ENCODE results near the gene PROM1. TPM values are rescaled to one million over a fixed set of nuclear protein-coding genes. Genes with fewer than 3 reads are reported as not detected.
A peak's percentile ranks its signal among the peaks of the same experiment; 100 is the strongest.

Gene PROM1
- total and polyA plus RNA-seq, 8 donors: 3.5 to 124 (median 12.3) TPM

DNA sequence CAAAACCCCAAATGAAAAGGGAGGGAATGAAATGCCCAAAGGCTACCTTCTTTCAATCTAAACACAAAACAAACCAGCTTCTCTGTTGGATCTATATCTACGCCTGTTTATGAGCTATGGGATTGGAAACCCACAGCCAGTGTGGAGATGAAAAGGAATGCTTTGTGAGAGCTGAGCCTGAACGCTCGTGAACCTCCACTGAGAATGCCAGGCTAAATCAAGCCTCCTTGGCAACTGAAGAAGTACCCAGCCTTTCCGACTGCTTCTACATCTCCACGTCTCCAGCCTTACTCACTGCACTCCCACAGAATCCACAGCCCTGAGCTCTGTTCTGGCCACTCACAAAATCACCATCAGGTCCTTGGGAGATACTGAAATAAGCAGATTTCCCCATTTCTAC lies 31.8 kb downstream of the PROM1 start:
- no peak overlapping the region for H3K4me3 ChIP-seq
- H3K4me1 ChIP-seq: peaks cover 0 to 14% (median 3%) of the 10 kb centered on the region in 4 donors
- H3K9me3 ChIP-seq: no peaks in the 10 kb centered on the region
- TF ChIP-seq POLR2AphosphoS5 (IDR thresholded peaks at IDR 0.05) (no peak), EP300 (IDR thresholded peaks at IDR 0.05) (no peak), POLR2A (IDR thresholded peaks at IDR 0.05) (no peak)
- TF ChIP-seq, protein P1, sequence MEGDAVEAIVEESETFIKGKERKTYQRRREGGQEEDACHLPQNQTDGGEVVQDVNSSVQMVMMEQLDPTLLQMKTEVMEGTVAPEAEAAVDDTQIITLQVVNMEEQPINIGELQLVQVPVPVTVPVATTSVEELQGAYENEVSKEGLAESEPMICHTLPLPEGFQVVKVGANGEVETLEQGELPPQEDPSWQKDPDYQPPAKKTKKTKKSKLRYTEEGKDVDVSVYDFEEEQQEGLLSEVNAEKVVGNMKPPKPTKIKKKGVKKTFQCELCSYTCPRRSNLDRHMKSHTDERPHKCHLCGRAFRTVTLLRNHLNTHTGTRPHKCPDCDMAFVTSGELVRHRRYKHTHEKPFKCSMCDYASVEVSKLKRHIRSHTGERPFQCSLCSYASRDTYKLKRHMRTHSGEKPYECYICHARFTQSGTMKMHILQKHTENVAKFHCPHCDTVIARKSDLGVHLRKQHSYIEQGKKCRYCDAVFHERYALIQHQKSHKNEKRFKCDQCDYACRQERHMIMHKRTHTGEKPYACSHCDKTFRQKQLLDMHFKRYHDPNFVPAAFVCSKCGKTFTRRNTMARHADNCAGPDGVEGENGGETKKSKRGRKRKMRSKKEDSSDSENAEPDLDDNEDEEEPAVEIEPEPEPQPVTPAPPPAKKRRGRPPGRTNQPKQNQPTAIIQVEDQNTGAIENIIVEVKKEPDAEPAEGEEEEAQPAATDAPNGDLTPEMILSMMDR (IDR thresholded peaks at IDR 0.05): no peak
- 77 to 89% (median 84%) methylated on average over 5 of the region's 5 CpGs for WGBS, 5 donors
- peak overlapping the region in 2 of 5 donors; percentile 13 to 56 for H3K27ac ChIP-seq
- intact Hi-C loops (cut with DNase I; ENCODE audit: low total_unique reads): no loop called here
- DNase-seq: no peak
- no peaks in the 10 kb centered on the region for H3K36me3 ChIP-seq
- H3K27me3 ChIP-seq: no peaks in the 10 kb centered on the region

DNA sequence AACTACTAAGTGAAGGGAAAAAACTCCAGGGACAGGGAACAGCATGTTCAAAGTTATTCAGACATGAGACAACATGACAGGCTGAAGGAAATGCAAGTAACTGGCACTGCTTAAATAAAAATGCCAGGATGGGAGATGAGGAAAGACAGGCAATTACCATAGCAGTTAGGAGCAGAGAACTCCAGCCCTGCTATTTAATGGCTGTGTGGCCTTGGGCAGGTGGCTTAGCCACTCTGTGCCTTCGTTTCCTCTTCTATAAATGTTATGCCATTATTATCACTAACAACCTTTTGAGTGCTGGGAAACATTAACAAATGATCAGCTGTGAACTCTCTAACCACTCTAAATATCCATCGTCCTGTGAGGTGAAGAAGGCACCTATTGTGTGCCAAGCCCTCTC lies 32.7 kb downstream of the PROM1 start:
- Histone ChIP-seq H3K27ac (peak overlapping the region in 2 of 5 donors; percentile 13 to 15), H3K4me3 (no peak overlapping the region), H3K36me3 (no peaks in the 10 kb centered on the region), H3K4me1 (peaks cover 0 to 5% (median 2%) of the 10 kb centered on the region in 4 donors), H3K27me3 (no peaks in the 10 kb centered on the region), H3K9me3 (no peaks in the 10 kb centered on the region)
- TF ChIP-seq POLR2A (IDR thresholded peaks at IDR 0.05) (no peak), POLR2AphosphoS5 (IDR thresholded peaks at IDR 0.05) (no peak), EP300 (IDR thresholded peaks at IDR 0.05) (no peak)
- TF ChIP-seq, protein P1 (IDR thresholded peaks at IDR 0.05): no peak
- intact Hi-C loops (cut with DNase I; ENCODE audit: low total_unique reads): no loop called here
- DNase-seq: no peak
- WGBS, 5 donors: 78 to 92% (median 83%) methylated on average over 2 of the region's 2 CpGs

DNA sequence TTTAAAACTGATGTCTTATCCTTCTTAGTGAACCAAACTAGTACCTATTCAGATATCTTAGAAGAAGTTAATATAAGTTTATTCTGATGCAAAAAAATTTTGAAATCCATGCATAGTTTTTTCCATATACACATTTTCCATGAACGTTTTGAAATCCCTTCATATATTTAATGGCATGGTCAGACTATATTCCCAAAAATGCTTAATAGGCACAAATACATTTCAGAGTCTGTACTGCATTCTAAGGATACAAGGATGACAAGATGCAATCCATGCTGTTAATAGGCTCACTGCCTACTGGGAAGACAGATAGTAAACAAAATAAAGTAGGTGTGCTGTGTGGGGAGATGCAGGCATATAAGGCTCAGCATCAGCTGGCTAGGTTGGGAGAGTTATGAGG lies 33.2 kb downstream of the PROM1 start:
- H3K27me3 ChIP-seq: no peaks in the 10 kb centered on the region
- no peak for TF ChIP-seq POLR2A (IDR thresholded peaks at IDR 0.05)
- no peak for TF ChIP-seq EP300 (IDR thresholded peaks at IDR 0.05)
- TF ChIP-seq POLR2AphosphoS5 (IDR thresholded peaks at IDR 0.05): no peak
- TF ChIP-seq, protein P1 (IDR thresholded peaks at IDR 0.05): no peak
- 47 to 59% (median 53%) methylated on average over 1 of the region's 1 CpG for WGBS, 5 donors

DNA sequence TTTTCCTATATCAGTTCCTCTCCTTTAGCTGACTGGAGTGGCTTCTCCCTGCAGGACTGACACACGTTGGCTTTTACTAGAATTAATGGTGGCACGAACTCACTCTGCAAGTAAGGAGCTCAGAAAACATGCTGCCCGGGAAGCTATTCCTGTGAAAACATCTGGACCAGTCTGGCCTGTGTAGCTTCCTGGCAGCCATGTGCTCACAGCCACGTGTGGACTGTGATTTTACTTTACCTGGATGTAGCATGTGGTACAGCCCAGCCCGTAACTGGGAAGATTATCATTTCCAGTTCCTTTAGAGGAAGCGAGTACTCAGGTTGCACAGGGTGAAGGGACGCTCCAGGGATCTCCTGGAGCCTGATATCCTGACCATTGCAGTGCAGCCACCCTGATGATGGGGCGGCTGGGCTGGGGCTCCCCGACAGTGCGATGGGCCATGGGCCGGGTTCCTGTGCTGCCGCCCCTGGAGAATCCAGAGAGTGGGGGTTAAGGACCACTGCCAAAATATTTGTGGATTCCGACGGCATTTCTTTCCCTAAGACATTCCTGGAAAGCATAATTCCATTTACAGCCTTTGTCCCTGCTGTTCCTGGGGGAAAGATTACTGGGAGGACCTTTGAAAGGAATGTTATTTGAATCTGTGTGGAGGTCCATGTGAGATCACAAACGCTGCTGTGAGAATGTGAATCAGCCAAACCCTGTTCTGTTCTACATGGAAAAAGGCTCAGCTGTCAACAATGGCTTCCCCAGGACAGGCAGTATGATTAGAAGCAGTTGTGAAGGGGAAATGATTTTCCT lies 35.0 kb downstream of the PROM1 start:
- 63 to 77% (median 70%) methylated on average over 13 to 15 of the region's 15 CpGs for WGBS, 5 donors
- TF ChIP-seq, protein P1 (IDR thresholded peaks at IDR 0.05): no peak
- TF ChIP-seq POLR2A (IDR thresholded peaks at IDR 0.05) (no peak), EP300 (IDR thresholded peaks at IDR 0.05) (no peak), POLR2AphosphoS5 (IDR thresholded peaks at IDR 0.05) (no peak)
- no peaks in the 10 kb centered on the region for H3K27me3 ChIP-seq

More for the DNA sequence above, 33.2 kb downstream of the PROM1 start:
- intact Hi-C loops (cut with DNase I; ENCODE audit: low total_unique reads): no loop called here
- no peaks in the 10 kb centered on the region for H3K9me3 ChIP-seq
- DNase-seq: no peak
- peaks cover 0 to 3% (median under 1%) of the 10 kb centered on the region in 4 donors for H3K4me1 ChIP-seq
- no peak overlapping the region for H3K4me3 ChIP-seq
- H3K27ac ChIP-seq: no peak overlapping the region
- H3K36me3 ChIP-seq: no peaks in the 10 kb centered on the region

More for the DNA sequence above, 35.0 kb downstream of the PROM1 start:
- Histone ChIP-seq H3K4me3 (no peak overlapping the region), H3K36me3 (no peaks in the 10 kb centered on the region), H3K4me1 (peaks cover 0 to 15% (median 3%) of the 10 kb centered on the region in 4 donors), H3K9me3 (no peaks in the 10 kb centered on the region), H3K27ac (peak overlapping the region in 4 of 5 donors; percentile 32 to 43 (median 34))
- intact Hi-C loops (cut with DNase I; ENCODE audit: low total_unique reads): no loop called here
- no peak for DNase-seq
